ENCODE data around the gene ZG16B.

The ZG16B gene

DNA sequence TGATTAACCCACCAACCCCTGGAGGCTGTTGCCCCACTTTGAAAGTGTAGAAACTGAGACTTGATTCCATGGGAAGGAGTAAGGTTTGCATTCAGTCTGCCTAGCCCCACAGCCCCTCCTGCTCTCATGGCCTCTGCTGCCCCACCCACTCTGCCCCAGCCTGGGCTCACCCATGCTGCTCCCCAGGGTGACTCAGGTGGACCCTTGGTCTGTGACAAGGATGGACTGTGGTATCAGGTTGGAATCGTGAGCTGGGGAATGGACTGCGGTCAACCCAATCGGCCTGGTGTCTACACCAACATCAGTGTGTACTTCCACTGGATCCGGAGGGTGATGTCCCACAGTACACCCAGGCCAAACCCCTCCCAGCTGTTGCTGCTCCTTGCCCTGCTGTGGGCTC lies 25.4 kb upstream of the ZG16B start:
- DNase-seq (ENCODE audit: low read depth in 2 of 2): no peak

DNA sequence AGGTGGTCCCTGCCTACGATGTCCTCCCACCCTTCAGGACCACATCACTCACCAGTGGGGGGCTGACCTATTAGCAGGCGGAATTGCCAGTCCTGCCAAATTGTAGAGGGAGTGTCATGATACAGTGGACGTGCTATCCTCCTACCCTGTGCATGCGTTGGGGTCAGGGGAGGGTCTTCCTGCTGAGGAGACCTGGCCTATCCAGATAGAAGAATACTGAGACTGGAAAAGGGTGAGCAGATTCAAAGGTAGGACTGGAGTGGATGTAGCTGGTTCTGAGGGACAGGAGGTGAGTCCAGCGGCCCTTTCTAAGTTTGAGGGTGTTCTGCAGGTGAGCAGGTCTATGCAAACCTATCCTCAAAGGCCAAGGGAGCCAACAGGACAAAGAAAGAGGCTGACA lies 23.8 kb upstream of the ZG16B start:
- DNase-seq (ENCODE audit: low read depth in 2 of 2): no peak

DNA sequence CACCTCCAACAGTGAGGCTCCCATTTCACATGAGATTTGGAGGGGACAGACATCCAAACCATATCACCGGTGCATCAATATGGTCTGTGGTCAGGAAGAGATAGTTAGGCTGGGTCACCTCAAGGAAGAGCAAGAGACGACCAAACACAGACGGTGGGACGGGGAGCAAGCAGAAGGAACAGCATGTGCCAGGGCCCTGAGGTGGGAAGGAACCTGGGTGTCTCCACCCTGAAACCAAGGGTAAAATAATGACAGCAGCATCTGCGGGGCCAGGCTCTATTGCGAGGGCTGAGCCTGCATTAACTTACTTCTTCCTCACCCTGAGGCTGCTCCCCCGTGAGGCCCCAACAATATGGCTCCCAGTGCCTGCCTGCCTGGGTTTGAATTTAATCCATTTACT lies 21.9 kb upstream of the ZG16B start:
- no peak for DNase-seq (ENCODE audit: low read depth in 2 of 2)

DNA sequence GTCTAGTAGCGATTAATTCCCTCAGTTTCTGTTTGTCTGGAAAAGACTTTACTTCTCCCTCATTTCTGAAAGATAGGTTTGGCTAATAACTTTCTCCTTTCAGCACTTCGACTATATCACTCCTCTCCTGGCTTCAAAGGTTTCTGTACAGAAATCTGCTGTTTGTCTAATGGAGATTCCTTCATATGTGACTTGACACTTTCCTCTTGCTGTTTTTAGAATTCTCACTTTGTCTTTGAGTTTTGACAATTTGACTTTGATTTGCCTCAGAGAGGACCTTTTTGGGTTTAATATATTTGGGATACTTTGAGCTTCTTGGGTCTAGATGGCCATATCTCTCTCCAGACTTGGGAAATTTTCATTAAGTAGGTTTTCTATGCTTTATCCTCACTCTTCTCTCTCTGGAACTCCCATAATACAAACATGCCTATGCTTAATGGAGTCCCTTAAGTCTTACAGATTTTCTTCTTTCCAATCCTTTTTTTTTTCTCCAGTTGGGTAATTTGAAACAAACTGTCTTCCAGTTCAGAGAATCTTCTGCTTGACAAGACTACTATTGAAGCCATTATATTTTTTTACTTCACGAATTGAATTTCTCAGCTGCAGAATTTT lies 20.8 kb upstream of the ZG16B start:
- DNase-seq (ENCODE audit: low read depth in 2 of 2): no peak

DNA sequence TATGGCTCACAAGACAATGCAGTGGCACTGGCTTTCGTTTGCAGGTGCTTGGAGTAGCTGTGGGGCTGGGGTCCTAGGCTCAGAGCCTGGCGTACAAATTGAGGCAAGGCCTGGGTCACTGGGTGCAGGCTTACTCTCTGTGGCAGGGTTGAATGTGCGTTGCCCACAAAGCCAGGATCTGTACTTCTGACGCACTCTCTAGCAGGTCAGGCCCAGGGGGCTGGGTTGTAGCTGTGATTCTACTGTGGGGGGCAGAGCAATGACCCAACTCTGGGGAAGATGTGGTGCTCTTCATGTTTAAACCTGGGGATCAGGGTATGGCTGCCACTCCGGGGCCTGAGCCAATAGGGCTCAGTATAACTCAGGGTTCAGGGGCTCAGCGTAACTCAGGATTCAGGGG lies 19.5 kb upstream of the ZG16B start:
- DNase-seq (ENCODE audit: low read depth in 2 of 2): no peak

DNA sequence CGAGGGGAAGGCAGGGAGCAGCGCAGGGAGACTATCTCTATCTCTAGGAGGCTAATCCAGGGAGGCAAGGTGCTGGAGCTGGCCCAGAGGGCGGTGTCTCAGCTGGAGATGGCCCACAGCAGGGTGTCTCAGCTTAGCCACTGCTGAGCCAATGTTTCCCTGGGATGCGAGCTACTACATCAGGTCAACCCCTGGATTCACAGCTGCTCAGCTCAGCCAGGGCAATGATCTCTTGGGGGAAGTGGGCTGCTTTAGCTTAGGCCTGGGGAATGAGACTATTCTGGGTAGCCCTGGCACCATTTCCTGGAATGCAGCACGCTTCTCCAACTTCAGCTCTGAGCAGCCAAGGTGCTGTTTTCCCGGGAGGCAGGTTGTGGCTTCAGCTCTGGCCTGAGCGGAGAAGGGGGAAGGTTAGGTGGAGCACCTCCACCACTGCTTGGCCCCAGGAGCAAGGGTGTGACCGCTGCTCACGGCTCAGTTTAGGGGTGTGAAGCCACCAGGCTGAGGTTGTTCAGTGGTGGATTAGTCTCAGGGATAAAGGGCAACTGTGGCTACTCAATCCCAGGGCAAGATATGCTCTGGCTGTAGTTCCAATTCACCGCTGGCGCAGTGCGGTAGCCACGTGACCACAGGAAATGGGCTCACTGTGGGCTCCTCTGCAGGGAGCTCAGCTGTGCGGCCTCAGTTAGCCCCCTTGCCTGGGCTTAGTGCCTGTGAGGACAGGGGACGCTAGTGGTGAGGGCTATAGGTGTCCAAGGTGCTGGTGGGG lies 18.2 kb upstream of the ZG16B start:
- DNase-seq (ENCODE audit: low read depth in 2 of 2): no peak

DNA sequence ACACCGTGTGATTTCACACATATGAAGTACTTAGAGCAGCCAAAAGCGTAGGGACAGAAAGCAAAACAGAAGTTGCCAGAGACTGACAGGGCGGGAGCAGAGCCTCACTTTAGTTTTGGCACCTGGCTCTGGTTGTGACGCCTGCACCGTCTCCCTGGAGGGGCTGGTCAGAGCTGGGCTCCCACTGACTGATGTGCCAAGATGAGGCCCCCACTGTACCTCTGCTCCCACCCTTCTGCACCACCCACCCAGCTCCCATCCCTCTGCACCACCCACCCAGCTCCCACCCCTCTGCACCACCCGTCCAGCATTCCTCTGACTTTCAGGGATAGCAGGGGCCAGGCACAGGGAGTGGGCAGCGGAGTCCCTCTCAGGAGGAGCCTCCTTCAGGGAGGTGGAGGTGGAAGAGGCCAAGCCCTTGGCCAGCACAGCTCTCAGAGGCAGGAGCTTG lies 16.3 kb upstream of the ZG16B start:
- no peak for DNase-seq (ENCODE audit: low read depth in 2 of 2)

DNA sequence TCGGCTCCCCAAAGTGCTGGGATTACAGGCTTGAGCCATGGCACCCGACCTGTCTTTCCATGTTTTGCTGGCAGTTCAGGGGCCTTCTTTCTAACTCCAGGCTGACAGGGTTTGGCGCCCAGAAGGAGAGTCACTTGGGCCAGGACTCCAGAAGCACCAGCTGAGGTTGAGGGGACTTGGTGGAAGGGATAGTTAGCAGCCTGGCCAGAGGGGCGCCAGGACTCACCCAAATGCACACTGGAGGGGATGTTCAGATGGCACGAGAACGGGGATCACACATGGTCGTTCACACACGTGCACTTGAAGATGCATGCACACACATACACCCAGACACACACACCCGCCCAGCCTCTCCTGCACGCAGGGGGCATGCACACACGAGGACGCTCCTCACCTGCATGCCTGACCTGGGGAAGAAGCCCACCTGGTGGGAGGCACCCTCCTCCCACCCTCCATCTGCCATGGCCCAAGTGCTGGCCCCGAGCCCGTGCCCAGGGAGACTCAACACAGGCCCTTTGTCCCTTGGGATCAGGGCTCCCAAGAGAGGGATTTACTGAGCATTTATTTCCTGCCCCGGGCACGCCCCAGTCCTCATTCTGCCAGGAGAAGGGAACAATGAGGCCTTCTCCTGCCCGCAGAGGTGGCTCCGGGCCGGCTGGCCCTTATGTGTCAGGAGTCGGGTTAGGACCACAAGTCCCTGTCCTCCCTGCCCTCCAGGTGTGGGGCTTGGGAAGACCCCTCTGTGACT lies 15.4 kb upstream of the ZG16B start:
- no peak for DNase-seq (ENCODE audit: low read depth in 2 of 2)

DNA sequence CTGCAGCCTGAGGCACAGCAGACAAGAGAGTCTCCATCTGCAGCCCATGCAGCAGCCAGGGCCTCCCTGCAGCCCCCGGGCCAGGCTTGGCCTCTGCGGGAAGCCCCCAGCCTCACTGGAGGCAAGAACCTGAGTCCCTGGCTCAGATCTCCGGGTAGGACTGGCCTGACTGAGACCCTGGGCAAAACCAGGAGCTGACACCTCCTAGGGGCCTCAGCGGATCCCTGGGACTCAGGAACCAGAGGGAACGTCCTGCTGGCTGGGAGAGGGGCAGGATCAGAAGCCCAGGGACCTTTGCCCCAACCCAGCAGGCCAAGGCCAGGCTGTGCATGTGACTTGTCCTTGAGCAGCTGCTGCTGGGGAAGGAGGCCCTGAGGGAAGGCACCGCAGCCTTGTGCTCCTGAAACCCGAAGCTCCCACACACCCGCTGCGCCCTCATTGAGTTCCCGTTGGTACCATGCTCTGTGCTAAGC lies 14.8 kb upstream of the ZG16B start:
- DNase-seq (ENCODE audit: low read depth in 2 of 2): no peak

DNA sequence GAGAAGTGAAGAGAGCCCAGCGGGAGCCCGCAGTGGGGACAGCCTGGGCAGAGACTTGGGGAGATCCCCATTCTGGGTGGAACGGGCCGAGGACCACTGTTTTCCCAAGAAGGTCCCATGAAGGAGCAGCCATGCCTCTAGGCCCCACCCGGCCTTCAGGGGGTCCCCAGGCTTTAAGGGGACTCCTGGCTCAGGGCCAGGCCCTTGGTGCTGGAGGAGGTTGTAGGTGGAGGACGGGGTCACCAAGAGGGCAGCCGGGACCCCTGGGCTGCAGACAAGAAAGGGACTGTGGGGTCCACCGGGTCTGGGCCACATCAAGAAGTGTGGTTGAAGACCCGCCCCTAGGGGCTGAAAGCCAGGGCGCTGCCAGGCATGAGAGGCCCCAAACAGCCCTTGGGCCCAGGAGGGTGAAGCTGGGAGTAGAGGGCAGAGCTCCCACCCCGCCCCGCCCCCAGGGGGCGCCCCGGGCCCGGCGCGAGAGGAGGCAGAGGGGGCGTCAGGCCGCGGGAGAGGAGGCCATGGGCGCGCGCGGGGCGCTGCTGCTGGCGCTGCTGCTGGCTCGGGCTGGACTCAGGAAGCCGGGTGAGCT lies 13.3 kb upstream of the ZG16B start, which contains the start of gene PRSS21:
Gene PRSS21, plus strand, starts transcription at position 487 of the 589 bp plus-strand sequence. Its CDS starts 32 bp downstream, at position 519.
- peak in 1 of 2 donors; percentile 32 for DNase-seq (ENCODE audit: low read depth in 2 of 2)

DNA sequence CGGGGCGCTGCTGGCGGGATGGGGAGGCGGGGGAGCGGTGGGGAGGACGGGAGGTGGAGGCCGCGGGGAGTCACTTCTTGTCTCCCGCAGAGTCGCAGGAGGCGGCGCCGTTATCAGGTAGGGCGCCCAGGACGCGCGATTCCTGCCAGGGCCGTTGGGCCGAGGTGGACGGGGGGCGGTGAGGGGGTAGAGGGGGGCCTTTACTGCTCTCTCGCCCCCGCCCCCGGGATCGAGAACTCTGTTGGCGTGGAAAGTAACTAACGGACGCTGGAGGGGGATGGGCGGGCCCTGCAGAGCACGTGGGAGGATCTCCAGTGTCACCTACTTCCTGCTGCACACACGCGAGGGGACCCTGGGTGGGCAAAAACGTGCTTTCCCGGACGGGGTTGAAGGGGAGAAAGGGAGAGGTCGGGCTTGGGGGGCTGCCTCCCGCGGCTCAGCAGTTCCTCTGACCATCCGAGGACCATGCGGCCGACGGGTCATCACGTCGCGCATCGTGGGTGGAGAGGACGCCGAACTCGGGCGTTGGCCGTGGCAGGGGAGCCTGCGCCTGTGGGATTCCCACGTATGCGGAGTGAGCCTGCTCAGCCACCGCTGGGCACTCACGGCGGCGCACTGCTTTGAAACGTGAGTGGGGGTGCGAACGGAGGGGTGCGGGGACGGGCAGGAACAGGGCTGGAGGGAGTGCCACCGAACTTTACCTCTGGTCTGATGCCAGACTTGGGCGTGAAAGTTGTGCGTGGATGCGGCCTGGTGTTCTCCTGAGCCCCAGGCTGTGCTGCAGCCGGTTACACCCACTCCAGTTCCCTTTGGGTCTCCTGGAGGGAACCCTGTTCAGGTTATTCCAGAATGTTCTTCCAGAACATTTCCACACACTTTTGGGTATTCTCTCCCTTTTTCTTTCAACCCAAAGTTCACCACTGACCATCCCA lies 12.5 kb upstream of the ZG16B start:
- DNase-seq (ENCODE audit: low read depth in 2 of 2): no peak

DNA sequence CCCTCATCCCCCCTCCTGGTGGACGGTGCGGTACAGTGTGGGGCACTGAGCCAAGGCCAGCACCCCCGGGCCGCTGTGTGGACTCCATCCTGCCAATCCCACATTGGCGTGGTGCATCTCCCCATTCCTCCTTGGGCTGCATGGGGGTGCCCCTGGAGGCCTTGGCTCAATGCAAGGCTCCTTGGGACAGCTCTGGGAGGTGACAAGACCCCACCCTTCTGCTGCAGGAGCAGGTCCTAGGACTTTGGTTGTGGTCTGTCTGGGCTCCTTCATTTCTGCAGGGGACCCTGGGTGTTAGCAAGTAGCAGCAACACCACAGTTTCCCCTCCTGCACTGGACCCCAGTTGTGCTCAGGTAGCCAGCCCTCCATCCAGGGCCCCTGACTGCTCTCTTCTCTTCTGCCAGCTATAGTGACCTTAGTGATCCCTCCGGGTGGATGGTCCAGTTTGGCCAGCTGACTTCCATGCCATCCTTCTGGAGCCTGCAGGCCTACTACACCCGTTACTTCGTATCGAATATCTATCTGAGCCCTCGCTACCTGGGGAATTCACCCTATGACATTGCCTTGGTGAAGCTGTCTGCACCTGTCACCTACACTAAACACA lies 11.7 kb upstream of the ZG16B start:
- no peak for DNase-seq (ENCODE audit: low read depth in 2 of 2)

DNA sequence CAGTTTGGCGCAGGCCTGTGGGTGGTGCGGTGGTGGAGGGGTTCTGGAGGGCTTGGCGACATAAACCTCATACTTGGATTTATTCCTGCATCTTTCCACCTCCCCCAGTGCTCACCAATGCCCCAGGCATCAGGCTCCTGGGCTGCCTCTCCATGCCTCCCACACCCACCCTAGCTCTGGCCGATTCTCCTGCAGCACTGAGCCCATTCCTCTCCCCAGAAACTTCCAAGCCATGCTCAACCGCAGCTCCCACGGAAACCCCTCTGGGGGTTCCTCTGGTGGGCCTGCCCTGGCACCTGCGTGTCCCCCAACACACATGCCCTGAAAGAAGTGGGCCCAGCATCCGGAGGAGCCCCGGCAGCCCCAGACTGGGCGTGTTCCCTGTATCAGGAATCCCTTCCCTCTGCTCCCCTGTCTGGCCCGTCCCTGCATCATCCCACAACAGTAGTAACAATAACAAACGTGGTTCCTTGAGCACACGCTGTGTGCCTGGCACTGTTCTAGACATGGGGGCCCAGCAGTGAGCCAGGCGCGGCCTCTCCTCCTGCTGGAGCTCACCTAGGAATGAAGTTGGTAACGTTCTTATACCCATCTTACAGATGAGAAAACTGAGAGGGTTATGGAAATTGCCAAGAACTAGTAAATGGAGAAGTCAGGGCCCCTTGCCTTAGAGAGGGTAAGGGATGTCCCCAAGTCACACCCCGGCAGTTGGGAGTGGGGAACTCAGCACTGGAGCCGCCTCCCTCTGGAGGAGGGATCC lies 10.7 kb upstream of the ZG16B start:
- DNase-seq (ENCODE audit: low read depth in 2 of 2): no peak

DNA sequence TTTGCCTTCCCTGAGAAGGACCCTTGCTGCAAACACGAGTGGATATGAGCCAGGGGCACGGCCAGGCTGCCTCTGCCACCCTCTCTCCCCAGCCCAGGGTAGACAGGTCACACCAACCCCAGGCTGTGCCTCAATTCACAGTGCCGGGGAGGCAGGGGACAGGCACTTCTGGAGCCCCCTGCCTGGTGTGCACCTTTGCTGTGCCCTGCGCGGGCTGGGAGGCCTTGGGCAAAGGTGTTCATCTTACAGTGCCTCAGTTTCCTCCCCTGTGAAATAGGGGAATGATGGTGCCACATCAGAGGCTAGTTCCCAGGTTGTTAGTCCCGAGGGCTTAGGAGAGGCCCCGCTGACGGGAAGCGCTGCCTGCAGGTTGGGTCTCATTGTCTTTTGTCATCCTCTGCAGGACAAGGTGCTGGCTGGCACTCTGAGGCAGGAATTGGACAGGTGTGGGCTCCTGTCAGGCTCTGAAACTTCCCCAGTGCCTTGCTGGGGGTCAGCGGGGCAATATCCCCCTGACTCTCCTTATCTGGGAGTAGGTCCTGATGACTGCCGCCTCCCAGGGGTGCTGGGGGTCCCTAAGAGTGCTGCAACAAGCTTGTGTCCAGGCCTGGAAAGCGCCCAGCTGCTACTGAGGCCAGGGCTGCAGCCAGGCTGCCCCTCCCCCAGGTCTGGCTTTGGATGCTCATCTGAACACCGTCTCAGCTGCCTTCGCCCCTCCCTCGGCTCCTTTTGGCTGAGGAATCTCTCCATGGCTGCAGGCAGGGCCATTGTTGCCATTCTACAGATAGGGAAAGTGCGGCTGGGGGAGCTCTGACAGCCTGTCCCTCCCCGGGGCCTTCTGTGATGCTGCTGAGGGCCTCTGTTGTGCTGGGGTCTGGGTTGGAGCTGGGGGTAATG lies 9.9 kb upstream of the ZG16B start:
- DNase-seq (ENCODE audit: low read depth in 2 of 2): no peak

DNA sequence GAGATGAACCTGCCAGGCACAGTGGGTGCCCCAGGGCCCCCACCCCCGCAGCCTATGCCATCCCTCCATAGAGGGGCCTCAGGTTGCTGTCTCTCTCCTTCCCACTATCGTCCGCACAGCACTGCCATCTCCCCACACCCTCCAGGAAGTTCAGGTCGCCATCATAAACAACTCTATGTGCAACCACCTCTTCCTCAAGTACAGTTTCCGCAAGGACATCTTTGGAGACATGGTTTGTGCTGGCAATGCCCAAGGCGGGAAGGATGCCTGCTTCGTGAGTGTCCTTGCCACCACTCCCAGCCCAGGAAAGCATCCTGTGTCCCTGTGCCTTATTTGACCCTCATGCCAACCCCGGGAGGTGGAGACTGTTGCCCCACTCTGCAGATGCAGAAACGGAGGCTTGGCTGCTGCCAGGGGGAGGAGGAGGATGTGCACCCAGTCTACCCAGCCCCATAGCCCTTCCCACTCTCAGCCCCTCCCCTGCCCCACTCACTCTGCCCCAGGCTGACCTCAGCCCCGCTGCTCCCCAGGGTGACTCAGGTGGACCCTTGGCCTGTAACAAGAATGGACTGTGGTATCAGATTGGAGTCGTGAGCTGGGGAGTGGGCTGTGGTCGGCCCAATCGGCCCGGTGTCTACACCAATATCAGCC lies 9.1 kb upstream of the ZG16B start:
- DNase-seq (ENCODE audit: low read depth in 2 of 2): no peak

DNA sequence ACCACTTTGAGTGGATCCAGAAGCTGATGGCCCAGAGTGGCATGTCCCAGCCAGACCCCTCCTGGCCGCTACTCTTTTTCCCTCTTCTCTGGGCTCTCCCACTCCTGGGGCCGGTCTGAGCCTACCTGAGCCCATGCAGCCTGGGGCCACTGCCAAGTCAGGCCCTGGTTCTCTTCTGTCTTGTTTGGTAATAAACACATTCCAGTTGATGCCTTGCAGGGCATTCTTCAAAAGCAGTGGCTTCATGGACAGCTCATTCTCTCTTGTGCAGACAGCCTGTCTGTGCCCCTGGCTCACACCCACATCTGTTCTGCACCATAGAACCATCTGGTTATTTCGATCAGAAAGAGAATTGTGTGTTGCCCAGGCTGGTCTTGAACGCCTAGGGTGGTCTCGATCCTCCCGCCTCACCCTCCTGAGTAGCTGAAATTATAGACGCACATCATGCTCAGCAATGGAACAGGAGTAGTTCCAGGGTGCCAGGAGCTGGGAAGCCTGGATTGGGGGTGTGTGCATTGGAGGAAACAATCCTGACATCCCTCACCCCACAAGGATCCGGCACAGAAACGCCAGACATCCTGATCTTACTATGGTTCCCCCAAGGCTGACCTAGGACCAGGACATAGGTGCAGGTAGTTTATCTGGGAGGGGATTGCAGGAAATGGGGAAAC lies 8.5 kb upstream of the ZG16B start:
- no peak for DNase-seq (ENCODE audit: low read depth in 2 of 2)

DNA sequence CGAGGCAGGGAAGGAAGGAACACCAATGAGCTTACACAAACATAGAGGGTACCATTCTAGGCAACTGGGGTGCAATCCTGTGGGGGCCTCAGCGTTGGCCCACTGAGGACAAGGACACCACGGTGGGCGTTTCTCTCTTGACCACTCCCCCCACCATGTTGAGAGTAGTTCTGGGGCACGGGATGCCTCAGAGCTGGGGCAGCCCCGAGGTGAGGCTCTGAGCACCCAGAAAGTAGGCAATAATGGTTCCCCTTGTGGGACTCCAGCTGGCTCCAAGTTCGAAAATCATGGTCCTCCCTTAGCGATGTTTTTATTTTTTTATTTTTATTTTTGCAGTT lies 8.0 kb upstream of the ZG16B start:
- DNase-seq (ENCODE audit: low read depth in 2 of 2): no peak

DNA sequence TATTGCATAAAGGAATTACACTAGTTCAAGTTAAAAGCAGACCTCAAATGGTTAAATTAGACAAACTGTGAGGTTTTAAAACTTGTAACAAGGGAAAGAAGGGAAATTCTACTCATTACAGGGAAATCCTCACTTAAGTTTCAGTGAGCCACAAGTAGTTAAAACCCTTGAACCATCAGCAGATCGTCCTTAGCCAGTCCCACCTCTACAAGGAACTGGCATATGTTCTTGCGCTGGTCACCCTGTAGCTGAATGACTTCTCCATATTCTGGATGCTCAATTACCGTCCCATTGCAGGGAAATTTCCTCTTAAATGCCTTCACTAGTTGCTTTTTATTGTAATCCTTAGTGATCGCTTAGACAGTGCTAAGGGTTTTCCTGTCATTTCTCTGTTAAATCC lies 7.6 kb upstream of the ZG16B start:
- DNase-seq (ENCODE audit: low read depth in 2 of 2): no peak
